K562 (cell line): Measurements from ENCODE around the gene PLRG1. TPM values are rescaled to one million over a fixed set of nuclear protein-coding genes. Genes with fewer than 3 reads are reported as not detected.

Experiments
- ATAC-seq: fragments of 200-7000 bp; cut with Tn5 transposase; 3 replicates; pipeline ENCODE4 v1.9.1; 2020; ENCODE audit warnings: moderate library complexity
- BruUV-seq: library from RNA; stranded (reverse); fragments of 400-500 nt; replicated peaks from 2 replicates; lab custom pipeline; 2021; lab: Mats Ljungman, UMichigan
- CTCF ChIA-PET: fragments of 300-600 bp; formaldehyde crosslinking; extraction: SDS; loops from one replicate; lab custom pipeline; 2021; ENCODE audit warnings: low intra/inter-chr PET ratio; lab: Yijun Ruan, JAX
- POLR2A ChIA-PET: fragments of 300-600, 350-650 bp; sonication (Branson Sonifier 250); formaldehyde crosslinking; extraction: SDS; loops from one replicate; lab custom pipeline; 2021; ENCODE audit warnings: antibody characterized with exemption, inconsistent platforms; lab: Yijun Ruan, JAX
- DNase-seq, 4 experiments: peaks; one replicate each; pipeline versions ENCODE4 v3.0.0 to v3.0.0-alpha.2; 2011 to 2018; ENCODE audit warnings: low spot score in 3 of 4, mixed read lengths in 3 of 4; ENCODE audit errors: extremely low read depth in 1 of 4
- FAIRE-seq: peaks from 2 replicates; lab custom pipeline; 2011; peaks lifted over from hg19 to GRCh38; lab: Jason Lieb, UNC
- H2AFZ ChIP-seq: 2 replicates; pipeline ENCODE4 v1.6.0; 2011; ENCODE audit warnings: low read depth, low read length, control low read depth, inconsistent platforms
- H3K27ac ChIP-seq: fragments of 200-600 bp; 3 replicates; pipeline ENCODE4 v1.8.0; 2011; ENCODE audit warnings: low read depth, mild to moderate bottlenecking, control low read depth, inconsistent platforms, low read length, moderate library complexity, mixed read lengths; ENCODE audit errors: extremely low read depth
- H3K27me3 ChIP-seq, 2 experiments: fragments of 300-600 bp in 1 of 2; 2 replicates in 1 of 2; 3 replicates in 1 of 2; pipeline versions ENCODE4 v1.6.0 to v1.8.0; 2011; ENCODE audit warnings: inconsistent platforms in 2 of 2, low read length in 2 of 2, mild to moderate bottlenecking in 1 of 2, mixed read lengths in 1 of 2, moderate library complexity in 1 of 2; ENCODE audit not compliant: control insufficient read depth in 2 of 2, insufficient read depth in 2 of 2
- H3K36me3 ChIP-seq: fragments of 300-600 bp; 3 replicates; pipeline ENCODE4 v1.8.0; 2011; ENCODE audit warnings: mild to moderate bottlenecking, low read length, inconsistent platforms; ENCODE audit not compliant: control insufficient read depth, insufficient read depth
- H3K4me1 ChIP-seq, 2 experiments: fragments of 200-600 bp in 1 of 2; replicated peaks in 1 of 2; 2 replicates in 1 of 2; 3 replicates in 1 of 2; pipeline versions ENCODE4 v1.5.1 to v1.8.0; 2011; ENCODE audit warnings: inconsistent platforms in 2 of 2, low read length in 2 of 2, mild to moderate bottlenecking in 1 of 2, mixed read lengths in 1 of 2, moderate library complexity in 1 of 2; ENCODE audit not compliant: control insufficient read depth in 2 of 2, insufficient read depth in 2 of 2
- H3K4me2 ChIP-seq: 2 replicates; pipeline ENCODE4 v1.6.1; 2011; ENCODE audit warnings: low read length, control low read depth, inconsistent platforms, mixed read lengths; ENCODE audit not compliant: insufficient read depth
- H3K4me3 ChIP-seq: fragments of 200-600 bp; sonication (generic), shearing (Covaris generic); 2 replicates; pipeline ENCODE4 v1.5.1; 2016; ENCODE audit warnings: control low read depth, inconsistent platforms
- H3K79me2 ChIP-seq: fragments of 200-600 bp; 3 replicates; pipeline ENCODE4 v1.8.0; 2011; ENCODE audit warnings: low read length, inconsistent platforms; ENCODE audit not compliant: control insufficient read depth, insufficient read depth
- H3K9ac ChIP-seq, 2 experiments: 2 replicates each; pipeline versions ENCODE4 v1.6.0 to v1.6.1; 2011; ENCODE audit warnings: low read depth in 2 of 2, low read length in 2 of 2, control low read depth in 1 of 2, inconsistent platforms in 1 of 2, mild to moderate bottlenecking in 1 of 2, mixed read lengths in 1 of 2; ENCODE audit not compliant: insufficient read depth in 1 of 2
- H3K9me1 ChIP-seq: one replicate; pipeline ENCODE4 v1.6.0; 2011; ENCODE audit warnings: inconsistent platforms, mild to moderate bottlenecking, low read length, moderate library complexity; ENCODE audit not compliant: control insufficient read depth, insufficient read depth
- H3K9me3 ChIP-seq: replicated peaks from 2 replicates; pipeline ENCODE4 v1.5.1; 2011; ENCODE audit warnings: low read depth, low read length, inconsistent platforms; ENCODE audit not compliant: control insufficient read depth, insufficient read depth
- H4K20me1 ChIP-seq: replicated peaks from 2 replicates; pipeline ENCODE4 v1.6.1; 2011; ENCODE audit warnings: low read length, inconsistent platforms, mixed read lengths; ENCODE audit not compliant: control insufficient read depth, insufficient read depth
- CREBBP ChIP-seq: IDR thresholded peaks from one replicate; pipeline ENCODE4 v1.6.1; 2012; ENCODE audit warnings: low read depth, mild to moderate bottlenecking, control low read depth, inconsistent platforms, low read length
- FOXK1 ChIP-seq: sonication (generic); formaldehyde crosslinking; IDR thresholded peaks from 2 replicates; pipeline ENCODE4 v1.8.0; 2022; ENCODE audit warnings: missing genetic modification reagents, mild to moderate bottlenecking, borderline replicate concordance
- GTF2A2 ChIP-seq: IDR thresholded peaks from 2 replicates; pipeline ENCODE4 v1.6.1; 2016; ENCODE audit warnings: mild to moderate bottlenecking, missing genetic modification characterization, missing compliant biosample characterization
- HIVEP1 ChIP-seq: fragments of 250-450 bp; sonication (Bioruptor Pico); IDR thresholded peaks from 2 replicates; pipeline ENCODE4 v1.4.0; 2020; ENCODE audit warnings: mild to moderate bottlenecking
- HMG20A ChIP-seq: fragments of 450-650 bp; formaldehyde crosslinking; conservative IDR thresholded peaks from 2 replicates; pipeline ENCODE4 v1.4.0; 2020; ENCODE audit warnings: mild to moderate bottlenecking, mixed read lengths
- MYBL2 ChIP-seq, 2 experiments: fragments of 450-650 bp in 1 of 2; sonication (generic) in 1 of 2; formaldehyde crosslinking in 1 of 2; IDR thresholded peaks; 2 replicates each; pipeline versions ENCODE4 v1.6.1 to v1.8.1; 2017 to 2022; ENCODE audit warnings: borderline replicate concordance in 1 of 2, inconsistent platforms in 1 of 2, low read depth in 1 of 2, mild to moderate bottlenecking in 1 of 2, missing genetic modification reagents in 1 of 2, moderate library complexity in 1 of 2
- NR1H2 ChIP-seq: sonication (generic); formaldehyde crosslinking; IDR thresholded peaks from 2 replicates; pipeline ENCODE4 v1.4.0; 2020; ENCODE audit warnings: mild to moderate bottlenecking, missing genetic modification reagents
- SIRT6 ChIP-seq: IDR thresholded peaks from one replicate; pipeline ENCODE4 v1.6.1; 2012; ENCODE audit warnings: low read depth, mild to moderate bottlenecking, control low read depth, inconsistent platforms, low read length, moderate library complexity
- ZBTB1 ChIP-seq: sonication (generic); formaldehyde crosslinking; IDR thresholded peaks from 2 replicates; pipeline ENCODE4 v1.8.1; 2023; ENCODE audit warnings: missing genetic modification reagents, low read depth, mild to moderate bottlenecking, borderline replicate concordance
- ZBTB5 ChIP-seq: fragments of 450-650 bp; IDR thresholded peaks from 2 replicates; pipeline ENCODE4 v1.6.1; 2017; ENCODE audit warnings: antibody characterized with exemption
- ZFPM2 ChIP-seq: fragments of 250-450 bp; sonication (Bioruptor Pico); IDR thresholded peaks from 2 replicates; pipeline ENCODE4 v1.5.1; 2022; ENCODE audit warnings: mild to moderate bottlenecking
- ZNF134 ChIP-seq: fragments of 250-450 bp; sonication (Bioruptor Pico); conservative IDR thresholded peaks from 2 replicates; pipeline ENCODE4 v1.4.0; 2020
- WGBS: fragments of 100-300 bp; shearing (Covaris generic); methylation state at CpG from one replicate; pipeline ENCODE4 v1.1.6; 2016; ENCODE audit warnings: low coverage, mixed read lengths; ENCODE audit not compliant: insufficient coverage; ENCODE audit errors: missing lambda C conversion rate; 5-methylcytosine and 5-hydroxymethylcytosine counted together
- in situ Hi-C: fragments of 300-500 bp; cut with MboI; formaldehyde crosslinking; loops from 4 replicates; pipeline ENCODE4 v1.15.0; 2018; ENCODE audit warnings: inconsistent platforms, mixed read lengths
- intact Hi-C: fragments of 100-400 bp; cut with micrococcal nuclease; formaldehyde crosslinking; loops from 2 replicates; pipeline ENCODE4 v1.14.2; 2022
- polyA plus RNA-seq, 8 experiments: library from polyadenylated mRNA; depleted of rRNA in 4 of 8; stranded (reverse) in 5 of 8; unstranded in 3 of 8; fragments of >200 nt; fragmentation: Nextera tagmentation in 2 of 8; fragmentation: Illumina TruSeq in 1 of 8; extraction: Ambion mirVana in 2 of 8; extraction: Trizol in 1 of 8; gene quantifications; 2 replicates each; pipeline versions ENCODE4 v1.2.1 to v1.2.3, GENCODE V29; 2011 to 2014; ENCODE audit warnings: inconsistent platforms in 1 of 8, missing spikeins in 1 of 8
- total RNA-seq, 7 experiments: library from RNA; depleted of rRNA in 6 of 7; stranded (reverse); fragments of >200 nt in 6 of 7; fragmentation: Illumina TruSeq in 2 of 7; extraction: Trizol in 2 of 7; gene quantifications; 2 replicates each; pipeline versions ENCODE4 v1.2.1 to v1.2.3, GENCODE V29; 2011 to 2021; ENCODE audit warnings: low replicate concordance in 1 of 7
- TF ChIP-seq, protein P1 (sequence below): fragments of 200-400 bp; formaldehyde crosslinking; IDR thresholded peaks from 2 replicates; pipeline ENCODE4 v1.6.1; 2017; ENCODE audit warnings: mild to moderate bottlenecking, low read depth, low read length, moderate library complexity
- TF ChIP-seq, protein P2 (sequence below), 3 experiments: fragments of 200-800 bp in 1 of 3; sonication (Bioruptor generic) in 1 of 3; sonication (generic) in 1 of 3; formaldehyde crosslinking in 1 of 3; IDR thresholded peaks; 2 replicates each; pipeline versions ENCODE4 v1.6.1 to v1.8.0; 2016 to 2022; ENCODE audit warnings: mild to moderate bottlenecking in 2 of 3, missing compliant biosample characterization in 2 of 3, missing genetic modification characterization in 2 of 3, missing genetic modification reagents in 1 of 3

Gene PLRG1
- total and polyA plus RNA-seq, 9 of the 15 experiments (the other 6 are each of a cell fraction or from before 2014, with no cell fraction given) = 48.0 to 248 (median 120) TPM

- FAIRE-seq (peak; percentile 48), DNase-seq (no peak), ATAC-seq (peak; percentile 42)
- ChIA-PET CTCF (no interaction called here), POLR2A (no interaction called here)
- Histone ChIP-seq H4K20me1 (no peaks in the 10 kb centered on the region), H3K9me1 (no peaks in the 10 kb centered on the region), H3K4me2 (no peak overlapping the region), H3K79me2 (no peaks in the 10 kb centered on the region), H3K9ac (no peak overlapping the region), H3K4me1 (no peaks in the 10 kb centered on the region), H3K27me3 (no peaks in the 10 kb centered on the region), H3K27ac (no peak overlapping the region), H3K36me3 (peaks cover 33% of the 10 kb centered on the region), H3K4me3 (no peak overlapping the region), H3K9me3 (no peaks in the 10 kb centered on the region), H2AFZ (no peak overlapping the region)
- BruUV-seq = no TSS peak
- intact Hi-C loops (no loop called here), in situ Hi-C loops (no loop called here)
- TF ChIP-seq ZFPM2 (CRISPR knock-in tag) = no peak
- no peak for TF ChIP-seq MYBL2 (IDR thresholded peaks at IDR 0.05; ENCODE audit: low read depth)
- no peak for TF ChIP-seq MYBL2 (CRISPR knock-in tag; IDR thresholded peaks at IDR 0.05; ENCODE audit: borderline replicate concordance)
- no peak for TF ChIP-seq SIRT6
- no peak for TF ChIP-seq NR1H2 (CRISPR knock-in tag)
- TF ChIP-seq, protein P1, sequence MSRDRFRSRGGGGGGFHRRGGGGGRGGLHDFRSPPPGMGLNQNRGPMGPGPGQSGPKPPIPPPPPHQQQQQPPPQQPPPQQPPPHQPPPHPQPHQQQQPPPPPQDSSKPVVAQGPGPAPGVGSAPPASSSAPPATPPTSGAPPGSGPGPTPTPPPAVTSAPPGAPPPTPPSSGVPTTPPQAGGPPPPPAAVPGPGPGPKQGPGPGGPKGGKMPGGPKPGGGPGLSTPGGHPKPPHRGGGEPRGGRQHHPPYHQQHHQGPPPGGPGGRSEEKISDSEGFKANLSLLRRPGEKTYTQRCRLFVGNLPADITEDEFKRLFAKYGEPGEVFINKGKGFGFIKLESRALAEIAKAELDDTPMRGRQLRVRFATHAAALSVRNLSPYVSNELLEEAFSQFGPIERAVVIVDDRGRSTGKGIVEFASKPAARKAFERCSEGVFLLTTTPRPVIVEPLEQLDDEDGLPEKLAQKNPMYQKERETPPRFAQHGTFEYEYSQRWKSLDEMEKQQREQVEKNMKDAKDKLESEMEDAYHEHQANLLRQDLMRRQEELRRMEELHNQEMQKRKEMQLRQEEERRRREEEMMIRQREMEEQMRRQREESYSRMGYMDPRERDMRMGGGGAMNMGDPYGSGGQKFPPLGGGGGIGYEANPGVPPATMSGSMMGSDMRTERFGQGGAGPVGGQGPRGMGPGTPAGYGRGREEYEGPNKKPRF = no peak
- no peak for TF ChIP-seq HMG20A (CRISPR knock-in tag)
- TF ChIP-seq, protein P2, sequence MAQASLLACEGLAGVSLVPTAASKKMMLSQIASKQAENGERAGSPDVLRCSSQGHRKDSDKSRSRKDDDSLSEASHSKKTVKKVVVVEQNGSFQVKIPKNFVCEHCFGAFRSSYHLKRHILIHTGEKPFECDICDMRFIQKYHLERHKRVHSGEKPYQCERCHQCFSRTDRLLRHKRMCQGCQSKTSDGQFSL (CRISPR knock-in tag; IDR thresholded peaks at IDR 0.05) = no peak
- TF ChIP-seq, protein P2 (tag; IDR thresholded peaks at IDR 0.05) = no peak
- no peak for TF ChIP-seq ZNF134 (CRISPR knock-in tag)
- no peak for TF ChIP-seq FOXK1 (CRISPR knock-in tag)
- no peak for TF ChIP-seq ZBTB1 (CRISPR knock-in tag)
- TF ChIP-seq CREBBP = no peak
- TF ChIP-seq HIVEP1 (CRISPR knock-in tag) = no peak
- TF ChIP-seq ZBTB5 = no peak
- no peak for TF ChIP-seq GTF2A2
- 50% methylated on average over 1 of the region's 1 CpG for WGBS
Observed at GRCh38 chr4:154534296-154534695, 15.9 kb downstream of the PLRG1 start.
